ENCODE data around the gene ADCY2. TPM values are rescaled to one million over a fixed set of nuclear protein-coding genes. Genes with fewer than 3 reads are reported as not detected.

ADCY2 gene
- total and polyA plus RNA-seq, 2 experiments from 2014 or later = 2.2 to 4.7 TPM

DNA sequence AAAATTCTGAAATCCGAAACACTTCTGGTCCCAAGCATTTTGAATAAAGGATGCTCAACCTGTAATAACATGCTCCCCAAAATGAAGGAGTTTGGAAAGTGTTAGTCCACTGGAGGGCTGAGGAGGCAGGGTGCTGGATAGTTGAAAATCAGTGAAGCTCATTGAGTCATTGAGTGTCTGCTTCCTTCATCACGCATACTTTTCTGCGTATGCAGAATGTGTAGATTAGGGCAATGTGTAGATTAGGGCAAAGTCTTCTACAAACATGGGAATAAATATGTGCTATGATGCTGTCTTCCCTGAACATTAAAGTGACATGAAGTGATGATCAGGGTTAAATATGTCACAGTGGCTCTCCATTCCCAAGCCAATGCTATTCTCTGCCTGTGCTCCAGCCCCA is 261.2 kb downstream of the ADCY2 start:
- TF ChIP-seq, protein P1, sequence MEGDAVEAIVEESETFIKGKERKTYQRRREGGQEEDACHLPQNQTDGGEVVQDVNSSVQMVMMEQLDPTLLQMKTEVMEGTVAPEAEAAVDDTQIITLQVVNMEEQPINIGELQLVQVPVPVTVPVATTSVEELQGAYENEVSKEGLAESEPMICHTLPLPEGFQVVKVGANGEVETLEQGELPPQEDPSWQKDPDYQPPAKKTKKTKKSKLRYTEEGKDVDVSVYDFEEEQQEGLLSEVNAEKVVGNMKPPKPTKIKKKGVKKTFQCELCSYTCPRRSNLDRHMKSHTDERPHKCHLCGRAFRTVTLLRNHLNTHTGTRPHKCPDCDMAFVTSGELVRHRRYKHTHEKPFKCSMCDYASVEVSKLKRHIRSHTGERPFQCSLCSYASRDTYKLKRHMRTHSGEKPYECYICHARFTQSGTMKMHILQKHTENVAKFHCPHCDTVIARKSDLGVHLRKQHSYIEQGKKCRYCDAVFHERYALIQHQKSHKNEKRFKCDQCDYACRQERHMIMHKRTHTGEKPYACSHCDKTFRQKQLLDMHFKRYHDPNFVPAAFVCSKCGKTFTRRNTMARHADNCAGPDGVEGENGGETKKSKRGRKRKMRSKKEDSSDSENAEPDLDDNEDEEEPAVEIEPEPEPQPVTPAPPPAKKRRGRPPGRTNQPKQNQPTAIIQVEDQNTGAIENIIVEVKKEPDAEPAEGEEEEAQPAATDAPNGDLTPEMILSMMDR (IDR thresholded peaks at IDR 0.05; ENCODE audit: low read depth, low read length) = no peak
- H3K9me3 ChIP-seq (ENCODE audit: low read depth) = no peaks in the 10 kb centered on the region
- H3K36me3 ChIP-seq = no peaks in the 10 kb centered on the region
- H3K4me1 ChIP-seq (ENCODE audit: low read depth) = no peaks in the 10 kb centered on the region
- no peaks in the 10 kb centered on the region for H3K27me3 ChIP-seq
- no peak overlapping the region for H3K27ac ChIP-seq
- no peak overlapping the region for H3K4me3 ChIP-seq
- no peak for DNase-seq (ENCODE audit: low read depth in 1 of 2, low spot score in 1 of 2)

DNA sequence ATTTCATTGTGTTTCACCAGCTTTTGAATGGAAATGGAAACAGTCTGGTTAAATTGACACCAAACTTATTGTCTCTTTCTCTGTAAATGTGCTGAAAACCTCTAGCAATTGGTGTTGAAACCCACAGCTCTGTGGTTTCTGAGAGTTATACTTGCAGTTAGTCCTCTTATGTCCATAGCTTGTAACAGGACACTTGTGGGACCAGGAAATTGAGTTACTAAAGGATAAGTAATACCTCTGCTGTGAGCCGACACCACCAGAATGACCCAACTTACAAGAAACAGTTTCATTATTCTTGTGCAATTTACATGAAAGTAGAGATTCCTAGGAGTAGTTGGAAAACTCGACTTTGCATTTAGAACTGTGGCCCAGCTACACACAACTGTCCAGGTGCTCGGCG is 263.5 kb downstream of the ADCY2 start:
- no peaks in the 10 kb centered on the region for H3K27me3 ChIP-seq
- TF ChIP-seq, protein P1 (IDR thresholded peaks at IDR 0.05; ENCODE audit: low read depth, low read length) = no peak
- H3K9me3 ChIP-seq (ENCODE audit: low read depth) = no peaks in the 10 kb centered on the region
- H3K27ac ChIP-seq = no peak overlapping the region
- no peaks in the 10 kb centered on the region for H3K4me1 ChIP-seq (ENCODE audit: low read depth)
- no peak overlapping the region for H3K4me3 ChIP-seq
- DNase-seq (ENCODE audit: low read depth in 1 of 2, low spot score in 1 of 2) = no peak
- H3K36me3 ChIP-seq = no peaks in the 10 kb centered on the region

DNA sequence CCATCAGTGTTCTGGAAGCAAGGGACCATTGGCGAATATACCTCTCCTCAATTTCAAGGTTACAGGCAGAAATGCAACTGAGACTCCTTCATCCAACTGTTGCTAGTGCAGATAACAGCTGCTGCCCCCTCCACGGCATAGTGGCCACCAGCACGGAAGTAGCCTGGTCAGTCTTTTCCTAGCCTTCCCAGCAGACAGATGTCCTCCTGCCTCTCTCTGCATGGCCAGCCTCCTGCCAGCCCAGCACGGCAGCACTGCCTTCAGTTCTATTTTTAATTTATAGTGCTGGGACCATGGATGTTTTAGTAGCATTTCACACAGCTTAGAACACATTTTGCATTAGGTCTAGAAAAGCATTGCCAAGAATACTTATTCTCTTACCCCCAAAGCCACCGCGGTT is 266.4 kb downstream of the ADCY2 start:
- TF ChIP-seq, protein P1 (IDR thresholded peaks at IDR 0.05; ENCODE audit: low read depth, low read length) = no peak
- Histone ChIP-seq H3K27ac (no peak overlapping the region), H3K27me3 (no peaks in the 10 kb centered on the region), H3K4me1 (ENCODE audit: low read depth) (no peaks in the 10 kb centered on the region), H3K36me3 (no peaks in the 10 kb centered on the region), H3K4me3 (no peak overlapping the region), H3K9me3 (ENCODE audit: low read depth) (no peaks in the 10 kb centered on the region)
- no peak for DNase-seq (ENCODE audit: low read depth in 1 of 2, low spot score in 1 of 2)

DNA sequence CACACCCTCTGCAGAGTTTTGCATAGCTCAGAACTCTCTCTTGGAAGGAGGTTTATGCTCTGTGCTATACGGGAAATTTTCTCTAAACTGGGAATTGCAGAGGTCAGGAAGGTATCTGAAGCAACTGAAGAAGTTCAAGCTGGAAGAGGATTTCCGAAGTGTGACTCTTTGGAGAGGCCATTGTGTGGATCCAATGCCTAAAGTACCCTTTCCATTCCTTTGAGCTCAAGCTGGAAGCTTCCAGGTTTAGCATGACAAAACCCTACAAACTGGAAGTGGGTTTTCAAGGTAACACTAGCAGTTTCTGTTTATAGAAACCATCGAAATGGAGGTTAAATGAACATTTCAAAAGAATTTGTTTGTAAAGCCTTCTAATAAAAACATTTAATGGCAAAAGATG is 267.9 kb downstream of the ADCY2 start:
- H3K4me3 ChIP-seq = no peak overlapping the region
- H3K27ac ChIP-seq = no peak overlapping the region
- H3K27me3 ChIP-seq = no peaks in the 10 kb centered on the region
- H3K4me1 ChIP-seq (ENCODE audit: low read depth) = no peaks in the 10 kb centered on the region
- TF ChIP-seq, protein P1 (IDR thresholded peaks at IDR 0.05; ENCODE audit: low read depth, low read length) = no peak
- H3K9me3 ChIP-seq (ENCODE audit: low read depth) = no peaks in the 10 kb centered on the region
- DNase-seq (ENCODE audit: low read depth in 1 of 2, low spot score in 1 of 2) = no peak
- H3K36me3 ChIP-seq = no peaks in the 10 kb centered on the region

DNA sequence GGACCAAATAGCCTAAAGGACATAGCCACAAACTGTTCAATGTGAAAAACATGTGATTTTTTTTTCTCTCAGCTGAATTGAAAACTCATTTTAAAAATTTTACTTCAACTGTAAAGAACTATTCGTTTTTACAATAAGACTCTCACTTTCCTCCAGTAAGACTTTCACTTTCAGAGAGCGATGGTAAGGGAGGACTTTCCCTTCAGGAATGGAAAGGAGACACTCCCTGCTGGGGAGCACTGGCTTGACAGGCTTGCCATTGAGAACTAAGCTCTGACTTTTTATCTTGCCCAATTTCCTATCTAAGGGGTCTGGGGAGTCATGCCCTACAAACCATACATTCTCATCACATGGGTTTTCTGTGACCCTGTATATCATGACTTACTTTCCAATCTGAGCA is 268.3 kb downstream of the ADCY2 start:
- no peaks in the 10 kb centered on the region for H3K36me3 ChIP-seq
- DNase-seq (ENCODE audit: low read depth in 1 of 2, low spot score in 1 of 2) = no peak
- no peaks in the 10 kb centered on the region for H3K4me1 ChIP-seq (ENCODE audit: low read depth)
- no peaks in the 10 kb centered on the region for H3K9me3 ChIP-seq (ENCODE audit: low read depth)
- no peak overlapping the region for H3K27ac ChIP-seq
- no peaks in the 10 kb centered on the region for H3K27me3 ChIP-seq
- no peak overlapping the region for H3K4me3 ChIP-seq
- TF ChIP-seq, protein P1 (IDR thresholded peaks at IDR 0.05; ENCODE audit: low read depth, low read length) = no peak

DNA sequence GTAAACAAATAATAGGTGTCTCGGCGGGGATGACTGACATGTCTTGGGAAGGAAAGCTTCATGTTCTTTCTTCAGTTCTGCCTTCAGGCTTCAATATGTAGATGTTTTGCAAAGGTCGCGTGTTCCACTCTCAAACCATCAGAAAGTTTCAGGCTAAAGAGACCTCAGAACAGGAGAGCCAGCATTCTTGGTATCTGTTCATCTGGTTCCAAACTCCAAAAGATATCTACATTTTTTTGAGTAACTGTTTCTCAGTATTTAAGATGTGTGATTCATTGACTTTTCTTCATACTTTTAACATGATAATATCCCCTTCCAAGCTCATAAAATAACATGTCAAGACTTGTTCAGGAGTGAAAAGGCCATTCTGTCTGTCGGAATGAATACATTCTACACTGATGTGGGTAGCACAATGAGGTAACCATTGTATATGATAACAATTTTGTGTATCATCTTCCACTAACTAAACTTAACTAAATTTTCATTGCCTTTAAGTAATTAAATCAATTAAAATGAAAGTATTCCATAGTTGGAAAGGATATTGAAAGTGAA is 271.4 kb downstream of the ADCY2 start:
- no peaks in the 10 kb centered on the region for H3K9me3 ChIP-seq (ENCODE audit: low read depth)
- no peaks in the 10 kb centered on the region for H3K27me3 ChIP-seq
- no peaks in the 10 kb centered on the region for H3K4me1 ChIP-seq (ENCODE audit: low read depth)
- TF ChIP-seq, protein P1 (IDR thresholded peaks at IDR 0.05; ENCODE audit: low read depth, low read length) = no peak
- no peak overlapping the region for H3K27ac ChIP-seq
- DNase-seq (ENCODE audit: low read depth in 1 of 2, low spot score in 1 of 2) = no peak
- no peak overlapping the region for H3K4me3 ChIP-seq
- no peaks in the 10 kb centered on the region for H3K36me3 ChIP-seq

All from cardiac muscle cell (in vitro differentiated cells and primary cell).